SU-DHL-6 (cell line): ENCODE measurements around the gene MAST4.

Experiments
- CTCF ChIP-seq: fragments of 200-600 bp; sonication (generic); IDR thresholded peaks from one replicate; pipeline ENCODE4 v1.5.1; 2017; ENCODE audit warnings: antibody characterized with exemption, mild to moderate bottlenecking, low read length, moderate library complexity; ENCODE audit not compliant: insufficient read depth, poor library complexity, severe bottlenecking
- EZH2phosphoT487 ChIP-seq: fragments of 200-600 bp; sonication (generic), shearing (Covaris generic); conservative IDR thresholded peaks from 2 replicates; pipeline ENCODE4 v1.6.1; 2018; ENCODE audit warnings: mild to moderate bottlenecking, antibody characterized with exemption, low read length, moderate library complexity, mixed read lengths

GRCh38 chr5:66795682-66796081, 199.5 kb downstream of the MAST4 start:
- TF ChIP-seq CTCF (no peak), EZH2phosphoT487 (no peak)
